Measurements from ENCODE around the gene APBB2. TPM values are rescaled to one million over a fixed set of nuclear protein-coding genes. Genes with fewer than 3 reads are reported as not detected.

Gene APBB2
- total and polyA plus RNA-seq, 2 experiments from 2014 or later = 24.1 to 61.0 TPM

GRCh38 chr4:40829586-40829985 is 384.8 kb downstream of the APBB2 start:
- in situ Hi-C loops (cut with MboI) = no loop called here
- Histone ChIP-seq H3K4me1 (ENCODE audit: insufficient read depth) (no peaks in the 10 kb centered on the region), H3K27ac (no peak overlapping the region), H4K20me1 (ENCODE audit: insufficient read depth) (no peaks in the 10 kb centered on the region), H3K4me2 (ENCODE audit: unreplicated experiment) (no peak overlapping the region), H3K9ac (no peak overlapping the region), H3K4me3 (no peak overlapping the region), H3K9me2 (ENCODE audit: insufficient read depth) (no peaks in the 10 kb centered on the region), H3K9me3 (ENCODE audit: low read depth) (no peaks in the 10 kb centered on the region), H3K79me2 (ENCODE audit: insufficient read depth) (no peaks in the 10 kb centered on the region), H3F3A (ENCODE audit: insufficient read depth) (no peaks in the 10 kb centered on the region), H3K27me3 (replicated peaks; ENCODE audit: insufficient read depth) (no peaks in the 10 kb centered on the region), H3K36me3 (ENCODE audit: low read depth) (no peaks in the 10 kb centered on the region; the same call in 1 of the 2 replicates), H2AFZ (no peak overlapping the region)
- TF ChIP-seq EZH2phosphoT487 (IDR thresholded peaks at IDR 0.05; ENCODE audit: insufficient read depth, low read depth) (no peak), EZH2 (IDR thresholded peaks at IDR 0.05; ENCODE audit: insufficient read depth, poor library complexity, severe bottlenecking) (no peak)
- WGBS, 2 experiments (ENCODE audit: low coverage in 1 of 2, low lambda C conversion rate in 2 of 2, missing lambda C conversion rate in 2 of 2) = 93 to 100% methylated on average over 3 to 4 of the region's 4 CpGs
- no peak for DNase-seq

DNA sequence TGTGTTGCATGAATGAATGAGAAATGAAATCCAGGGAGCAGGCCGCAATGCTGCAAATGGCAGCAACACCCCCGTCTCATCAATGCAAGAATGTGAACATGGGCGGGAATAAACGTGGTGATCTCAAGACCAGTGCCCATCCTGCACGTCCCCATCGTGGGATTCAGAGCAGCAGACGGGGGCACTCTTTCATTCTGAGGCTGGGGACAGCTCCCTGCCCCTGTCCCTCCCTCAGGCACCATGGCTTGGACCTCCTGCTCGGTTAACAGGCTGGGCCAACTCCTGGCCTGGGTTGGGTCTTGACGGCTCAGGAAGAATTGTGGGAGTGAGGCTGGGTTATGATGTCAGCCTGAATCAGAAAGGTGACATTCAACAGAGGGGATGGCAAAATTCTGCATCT is 385.7 kb downstream of the APBB2 start:
- Histone ChIP-seq H3K9me3 (ENCODE audit: low read depth) (no peaks in the 10 kb centered on the region), H3K9ac (no peak overlapping the region), H3K4me1 (ENCODE audit: insufficient read depth) (no peaks in the 10 kb centered on the region), H3K27me3 (replicated peaks; ENCODE audit: insufficient read depth) (no peaks in the 10 kb centered on the region), H3F3A (ENCODE audit: insufficient read depth) (no peaks in the 10 kb centered on the region), H3K36me3 (ENCODE audit: low read depth) (no peaks in the 10 kb centered on the region; the same call in 1 of the 2 replicates), H2AFZ (no peak overlapping the region), H3K79me2 (ENCODE audit: insufficient read depth) (no peaks in the 10 kb centered on the region), H4K20me1 (ENCODE audit: insufficient read depth) (no peaks in the 10 kb centered on the region), H3K9me2 (ENCODE audit: insufficient read depth) (no peaks in the 10 kb centered on the region), H3K4me3 (no peak overlapping the region), H3K4me2 (ENCODE audit: unreplicated experiment) (no peak overlapping the region), H3K27ac (no peak overlapping the region)
- in situ Hi-C loops (cut with MboI) = no loop called here
- TF ChIP-seq EZH2 (IDR thresholded peaks at IDR 0.05; ENCODE audit: insufficient read depth, poor library complexity, severe bottlenecking) (no peak), EZH2phosphoT487 (IDR thresholded peaks at IDR 0.05; ENCODE audit: insufficient read depth, low read depth) (no peak)
- no peak for DNase-seq
- 94 to 99% methylated on average over 9 of the region's 9 CpGs for WGBS, 2 experiments (ENCODE audit: low coverage in 1 of 2, low lambda C conversion rate in 2 of 2, missing lambda C conversion rate in 2 of 2)

DNA sequence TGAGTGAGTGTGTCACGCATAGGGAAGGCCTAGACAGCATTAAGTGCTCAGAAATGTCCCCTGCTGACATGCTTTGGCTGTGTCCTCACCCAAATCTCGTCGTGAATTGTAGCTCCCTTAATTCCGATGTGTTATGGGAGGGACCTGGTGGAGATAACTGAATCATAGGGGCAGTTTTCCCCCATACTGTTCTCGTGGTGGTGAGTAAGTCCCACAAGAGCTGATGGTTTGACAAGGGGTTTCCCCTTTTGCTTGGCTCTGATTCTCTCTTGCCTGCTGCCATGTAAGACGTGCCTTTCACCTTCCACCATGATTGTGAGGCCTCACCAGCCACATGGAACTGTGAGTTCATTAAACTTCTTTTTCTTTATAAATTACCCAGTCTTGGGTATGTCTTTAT is 386.6 kb downstream of the APBB2 start:
- WGBS, 2 experiments (ENCODE audit: low coverage in 1 of 2, low lambda C conversion rate in 2 of 2, missing lambda C conversion rate in 2 of 2) = 86 to 87% methylated on average over 6 of the region's 6 CpGs
- H3K9ac ChIP-seq = no peak overlapping the region
- H3K9me2 ChIP-seq (ENCODE audit: insufficient read depth) = no peaks in the 10 kb centered on the region
- H3K27ac ChIP-seq = no peak overlapping the region
- no peak overlapping the region for H3K4me3 ChIP-seq
- no peaks in the 10 kb centered on the region for H3K4me1 ChIP-seq (ENCODE audit: insufficient read depth)
- in situ Hi-C loops (cut with MboI) = no loop called here
- H3K9me3 ChIP-seq (ENCODE audit: low read depth) = no peaks in the 10 kb centered on the region
- H3K4me2 ChIP-seq (ENCODE audit: unreplicated experiment) = no peak overlapping the region
- H2AFZ ChIP-seq = no peak overlapping the region
- TF ChIP-seq EZH2phosphoT487 (IDR thresholded peaks at IDR 0.05; ENCODE audit: insufficient read depth, low read depth) = no peak
- DNase-seq = no peak
- H4K20me1 ChIP-seq (ENCODE audit: insufficient read depth) = no peaks in the 10 kb centered on the region
- no peaks in the 10 kb centered on the region for H3F3A ChIP-seq (ENCODE audit: insufficient read depth)
- no peaks in the 10 kb centered on the region for H3K79me2 ChIP-seq (ENCODE audit: insufficient read depth)
- H3K27me3 ChIP-seq (replicated peaks; ENCODE audit: insufficient read depth) = no peaks in the 10 kb centered on the region
- H3K36me3 ChIP-seq (ENCODE audit: low read depth) = no peaks in the 10 kb centered on the region

DNA sequence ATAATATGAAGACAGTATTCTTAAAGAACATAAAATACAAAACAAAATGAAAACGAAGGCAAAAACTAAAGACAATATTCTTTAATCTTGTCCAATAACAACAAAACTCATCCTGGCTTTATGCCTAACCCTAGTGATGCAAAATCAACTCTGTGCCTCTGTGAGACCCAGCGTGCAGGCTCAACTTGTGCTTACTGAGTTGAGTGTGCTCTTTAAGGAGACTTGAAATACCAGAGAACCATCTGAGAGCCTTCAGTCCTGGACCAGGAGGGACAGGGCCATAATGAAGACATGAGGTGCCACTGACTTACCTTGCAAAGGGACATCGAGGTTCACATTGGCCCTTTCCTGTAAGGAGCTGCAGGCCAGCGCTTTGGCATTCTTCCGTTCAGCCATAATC is 387.5 kb downstream of the APBB2 start:
- Histone ChIP-seq H3K36me3 (ENCODE audit: low read depth) (0 out of 2 replicates have a peak, but pooled peaks cover 4% of the 10 kb centered on the region), H3K27ac (no peak overlapping the region), H3K9me2 (ENCODE audit: insufficient read depth) (no peaks in the 10 kb centered on the region), H3K9ac (no peak overlapping the region), H3K27me3 (replicated peaks; ENCODE audit: insufficient read depth) (no peaks in the 10 kb centered on the region), H3K9me3 (ENCODE audit: low read depth) (no peaks in the 10 kb centered on the region), H2AFZ (no peak overlapping the region), H3K79me2 (ENCODE audit: insufficient read depth) (no peaks in the 10 kb centered on the region), H3K4me3 (no peak overlapping the region), H3F3A (ENCODE audit: insufficient read depth) (no peaks in the 10 kb centered on the region), H3K4me2 (ENCODE audit: unreplicated experiment) (no peak overlapping the region), H3K4me1 (ENCODE audit: insufficient read depth) (no peaks in the 10 kb centered on the region), H4K20me1 (ENCODE audit: insufficient read depth) (no peaks in the 10 kb centered on the region)
- WGBS, 2 experiments (ENCODE audit: low coverage in 1 of 2, low lambda C conversion rate in 2 of 2, missing lambda C conversion rate in 2 of 2) = 82 to 83% methylated on average over 5 of the region's 5 CpGs
- in situ Hi-C loops (cut with MboI) = no loop called here
- TF ChIP-seq EZH2phosphoT487 (IDR thresholded peaks at IDR 0.05; ENCODE audit: insufficient read depth, low read depth) (no peak), EZH2 (IDR thresholded peaks at IDR 0.05; ENCODE audit: insufficient read depth, poor library complexity, severe bottlenecking) (no peak)
- DNase-seq = no peak
